MG63 (cell line): ENCODE data around the gene SCYGR7. TPM values are rescaled to one million over a fixed set of nuclear protein-coding genes. Genes with fewer than 3 reads are reported as not detected.
"Not testable (repeated sequence)": the region's sequence is repeated elsewhere in the genome, so short reads cannot be mapped to it uniquely, and the experiment has no call there.

ENCODE experiments used
- DNase-seq: peaks from one replicate; pipeline ENCODE4 v3.0.0-alpha.2; 2020
- H3K27me3 ChIP-seq: fragments of 250-450 bp; sonication (Bioruptor Pico); 2 replicates; pipeline ENCODE4 v1.5.1; 2020; ENCODE audit warnings: mild to moderate bottlenecking, moderate library complexity
- H3K36me3 ChIP-seq: fragments of 250-450 bp; sonication (Bioruptor Pico); 2 replicates; pipeline ENCODE4 v1.5.1; 2020; ENCODE audit warnings: mild to moderate bottlenecking, moderate library complexity
- H3K4me3 ChIP-seq: fragments of 250-450 bp; sonication (Bioruptor Pico); 2 replicates; pipeline ENCODE4 v1.5.1; 2020; ENCODE audit warnings: mild to moderate bottlenecking, moderate library complexity
- H3K9me3 ChIP-seq: fragments of 250-450 bp; sonication (Bioruptor Pico); 2 replicates; pipeline ENCODE4 v1.5.1; 2020; ENCODE audit warnings: mild to moderate bottlenecking, moderate library complexity
- total RNA-seq: library from RNA; depleted of rRNA; stranded (reverse); fragments of >200 nt; shearing (Covaris generic); gene quantifications from 2 replicates; pipeline ENCODE4 v1.2.3, GENCODE V29; 2014; ENCODE audit warnings: low replicate concordance; rRNA removed

SCYGR7 gene, protein sequence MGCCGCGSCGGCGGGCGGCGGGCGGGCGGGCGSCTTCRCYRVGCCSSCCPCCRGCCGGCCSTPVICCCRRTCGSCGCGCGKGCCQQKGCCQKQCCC
- not detected in 2 replicates for total RNA-seq

DNA sequence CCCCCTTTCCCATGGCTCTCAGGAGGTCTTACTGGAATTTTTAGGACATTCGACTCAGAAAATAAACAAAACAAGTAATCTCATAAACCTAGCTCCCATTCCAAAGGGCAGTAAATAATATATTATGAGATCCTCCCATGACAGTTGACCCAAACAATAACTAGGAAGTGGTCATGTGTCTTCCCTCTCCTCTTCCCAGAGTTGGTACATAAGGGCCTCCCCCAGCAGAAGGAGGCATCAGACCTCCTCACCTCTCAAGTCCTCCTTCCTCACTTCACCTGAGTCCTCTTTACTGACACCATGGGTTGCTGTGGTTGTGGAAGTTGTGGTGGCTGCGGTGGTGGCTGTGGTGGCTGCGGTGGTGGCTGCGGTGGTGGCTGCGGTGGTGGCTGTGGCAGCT is at the start of gene SCYGR7:
Gene SCYGR7, plus strand, starts transcription at position 301 of the 400 bp plus-strand sequence. Its CDS starts 0 bp downstream, at position 301.
- Histone ChIP-seq H3K36me3 (no peaks in the 10 kb centered on the region), H3K9me3 (no peaks in the 10 kb centered on the region), H3K27me3 (peaks cover 3% of the 10 kb centered on the region; the same call in 1 of the 2 replicates), H3K4me3 (no peak within 1 kb of the TSS)
- no peak for DNase-seq

DNA sequence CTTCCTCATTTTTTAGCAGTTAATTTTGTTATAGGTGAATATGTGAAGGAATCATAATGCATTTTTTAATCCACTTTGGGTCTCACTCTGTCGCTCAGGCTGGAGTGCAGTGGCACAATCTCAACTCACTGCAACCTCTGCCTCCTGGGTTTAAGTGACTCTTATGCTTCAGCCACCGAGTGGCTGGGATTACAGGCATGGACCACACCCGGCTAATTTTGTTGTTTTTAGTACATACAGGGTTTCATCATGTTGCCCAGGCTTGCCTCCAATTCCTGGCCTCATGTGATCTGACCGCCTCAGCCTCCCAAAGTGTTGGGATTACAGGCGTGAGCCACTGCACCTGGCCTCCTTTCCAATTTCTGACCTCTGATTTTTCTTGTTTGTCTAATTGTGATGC is 43.9 kb upstream of the SCYGR7 start:
- Histone ChIP-seq H3K4me3 (no peak overlapping the region), H3K27me3 (no peaks in the 10 kb centered on the region), H3K9me3 (no peaks in the 10 kb centered on the region), H3K36me3 (no peaks in the 10 kb centered on the region)
- no peak for DNase-seq

DNA sequence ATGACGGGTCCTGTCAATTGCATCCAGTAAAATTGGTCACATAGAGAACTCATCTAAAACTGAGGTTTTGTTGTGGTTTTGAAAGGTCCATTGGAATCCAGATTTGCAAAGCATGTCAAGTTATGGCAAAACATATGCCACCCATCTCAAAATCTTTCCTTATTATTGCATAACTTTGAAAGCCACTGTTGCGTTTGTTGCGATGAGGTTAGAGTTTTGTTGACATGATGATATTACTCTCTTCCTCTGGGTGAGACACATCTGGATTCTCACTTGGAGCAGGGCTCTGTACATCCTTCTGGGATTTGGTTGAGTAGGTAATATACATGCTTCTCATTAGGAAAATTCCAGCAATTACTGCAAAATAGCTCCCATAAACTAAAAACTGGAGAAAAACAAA is 40.9 kb upstream of the SCYGR7 start:
- Histone ChIP-seq H3K9me3 (no peaks in the 10 kb centered on the region), H3K36me3 (no peaks in the 10 kb centered on the region), H3K27me3 (no peaks in the 10 kb centered on the region; the same call in 1 of the 2 replicates), H3K4me3 (no peak overlapping the region)
- no peak for DNase-seq

DNA sequence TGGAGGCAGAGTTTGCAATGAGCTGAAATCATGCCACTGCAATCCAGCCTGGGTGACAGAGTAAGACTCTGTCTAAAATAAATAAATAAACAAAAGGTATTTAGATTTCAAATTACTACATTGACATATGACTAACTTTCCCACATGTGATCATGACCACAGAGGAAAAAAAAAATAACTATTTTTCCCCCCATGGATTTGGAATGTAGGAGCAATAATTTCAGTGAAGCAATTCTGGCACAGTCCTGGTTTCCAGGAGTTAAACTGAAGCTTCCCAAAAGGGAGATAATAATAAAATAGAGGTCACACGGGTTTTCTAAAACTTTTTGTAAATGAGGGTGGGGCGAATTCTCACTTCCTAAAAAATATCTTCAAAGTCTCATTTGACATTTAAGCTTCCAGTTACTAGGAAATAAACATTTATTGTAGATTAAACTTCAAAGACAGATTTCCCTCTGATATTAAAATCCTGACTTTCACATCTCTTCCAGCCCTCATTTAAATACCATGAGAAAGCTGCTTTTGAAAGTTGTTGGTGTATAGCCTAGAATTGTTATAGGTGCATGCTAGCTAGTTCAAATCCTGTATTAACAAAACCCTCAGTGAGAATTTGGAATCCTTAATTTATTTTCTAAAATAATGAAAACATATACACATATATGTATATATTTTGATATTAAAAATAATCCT is 31.0 kb upstream of the SCYGR7 start:
- Histone ChIP-seq H3K36me3 (no peaks in the 10 kb centered on the region), H3K4me3 (no peak overlapping the region), H3K27me3 (no peaks in the 10 kb centered on the region), H3K9me3 (0 out of 2 replicates have a peak, but pooled peaks cover 2% of the 10 kb centered on the region)
- no peak for DNase-seq

DNA sequence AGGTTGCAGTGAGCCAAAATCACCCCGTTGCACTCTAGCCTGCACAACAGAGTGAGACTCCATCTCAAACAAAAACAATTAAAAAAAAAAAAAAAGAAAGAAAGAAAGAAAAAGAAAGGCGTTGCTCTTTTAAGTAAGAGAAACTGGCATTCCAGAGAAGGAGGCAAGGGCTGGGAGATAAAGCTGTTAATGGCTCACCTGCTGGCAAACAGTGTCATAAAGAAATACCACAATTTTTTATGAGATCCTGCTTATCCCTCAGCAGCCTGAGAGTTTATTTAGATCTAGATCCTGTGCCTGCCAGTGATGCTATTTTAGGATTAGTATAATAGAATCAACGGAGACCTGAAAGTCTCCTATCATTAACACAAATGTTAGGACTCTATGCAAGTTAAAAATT is 26.6 kb upstream of the SCYGR7 start:
- no peak for DNase-seq
- Histone ChIP-seq H3K9me3 (no peaks in the 10 kb centered on the region), H3K27me3 (no peaks in the 10 kb centered on the region), H3K36me3 (no peaks in the 10 kb centered on the region), H3K4me3 (no peak overlapping the region)

DNA sequence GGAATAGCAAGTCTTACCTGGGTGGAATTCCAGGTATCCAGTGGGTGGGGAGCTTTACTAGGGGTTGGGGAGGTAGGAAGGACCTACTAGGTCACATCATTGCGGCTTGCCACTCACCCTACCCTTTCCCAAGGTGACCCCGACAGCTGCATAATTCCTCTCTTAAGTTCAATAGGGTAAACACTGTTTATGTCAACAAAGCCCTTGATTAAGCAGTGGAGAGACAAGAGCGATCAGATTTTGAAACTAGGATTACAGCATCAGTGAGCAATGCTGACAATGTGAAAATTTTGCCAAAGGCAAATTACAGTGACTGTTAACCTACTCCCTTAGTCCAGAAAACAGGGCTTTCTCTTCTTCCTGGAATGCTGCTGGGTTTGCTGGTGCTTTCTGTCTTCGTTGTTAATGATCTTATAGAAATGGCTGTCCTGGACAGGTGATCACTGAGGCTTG is 24.8 kb upstream of the SCYGR7 start:
- H3K9me3 ChIP-seq, result no peaks in the 10 kb centered on the region
- H3K27me3 ChIP-seq, result no peaks in the 10 kb centered on the region
- H3K4me3 ChIP-seq, result no peak overlapping the region
- no peaks in the 10 kb centered on the region for H3K36me3 ChIP-seq
- peak; percentile 47 for DNase-seq

DNA sequence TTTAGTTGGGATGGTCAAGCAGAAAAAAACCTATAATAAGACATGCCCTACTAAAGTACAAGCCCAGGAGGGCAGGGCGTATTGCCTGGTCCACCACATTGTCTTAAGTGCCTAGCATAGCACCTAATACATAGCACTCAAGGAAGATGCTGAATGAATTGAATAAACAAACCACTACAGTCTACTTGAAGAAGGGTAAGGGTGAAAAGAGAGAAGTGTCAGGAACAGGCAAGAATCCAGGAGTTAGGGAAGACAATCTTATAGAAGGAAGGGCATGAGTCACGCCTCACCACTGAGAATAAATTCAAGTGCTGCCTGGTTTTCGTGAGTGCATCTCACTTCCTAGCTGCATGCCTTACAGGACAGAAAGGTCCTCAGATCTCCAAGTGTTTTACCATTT is 24.2 kb upstream of the SCYGR7 start:
- Histone ChIP-seq H3K27me3 (no peaks in the 10 kb centered on the region), H3K36me3 (no peaks in the 10 kb centered on the region), H3K9me3 (no peaks in the 10 kb centered on the region), H3K4me3 (no peak overlapping the region)
- DNase-seq, result peak; percentile 57

DNA sequence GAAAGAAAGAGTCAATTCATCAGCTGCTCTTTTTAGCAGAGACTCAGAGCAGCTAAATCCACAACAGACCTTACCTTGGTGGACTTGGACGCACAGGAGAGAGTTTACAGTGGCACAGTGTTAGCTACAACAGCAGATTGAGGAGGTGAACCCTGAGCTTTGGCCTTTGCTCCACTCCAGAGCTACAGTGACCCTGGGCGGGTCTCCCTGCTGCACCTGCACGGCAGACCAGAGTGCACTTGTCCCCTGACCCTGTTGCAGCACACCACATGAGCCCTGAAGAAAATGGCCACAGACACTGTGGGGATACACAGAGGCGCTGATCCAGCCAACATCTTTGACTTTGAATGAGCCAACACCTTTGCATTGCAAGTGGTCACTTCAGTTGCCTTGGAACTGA is 21.3 kb upstream of the SCYGR7 start:
- Histone ChIP-seq H3K36me3 (no peaks in the 10 kb centered on the region), H3K4me3 (no peak overlapping the region), H3K9me3 (no peaks in the 10 kb centered on the region), H3K27me3 (no peaks in the 10 kb centered on the region)
- no peak for DNase-seq

DNA sequence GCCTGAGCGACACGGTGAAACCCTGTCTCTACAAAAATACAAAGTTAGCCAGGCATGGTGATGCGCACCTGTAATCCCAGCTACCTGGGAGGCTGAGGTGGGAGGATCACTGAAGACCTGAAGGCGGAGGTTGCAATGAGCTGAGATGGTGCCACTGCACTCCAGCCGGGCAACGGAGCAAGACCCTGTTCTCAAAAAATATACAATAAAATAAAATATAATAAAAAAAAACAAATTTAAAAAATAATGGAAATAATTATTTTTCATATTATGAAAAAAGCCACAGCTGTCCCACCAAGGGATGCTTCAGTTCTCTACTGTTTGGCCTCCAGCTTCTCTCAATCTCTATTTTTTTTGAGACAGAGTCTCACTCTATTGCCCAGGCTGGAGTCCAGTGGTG is 20.7 kb upstream of the SCYGR7 start:
- no peak for DNase-seq
- Histone ChIP-seq H3K9me3 (no peaks in the 10 kb centered on the region), H3K36me3 (no peaks in the 10 kb centered on the region), H3K27me3 (no peaks in the 10 kb centered on the region), H3K4me3 (no peak overlapping the region)

DNA sequence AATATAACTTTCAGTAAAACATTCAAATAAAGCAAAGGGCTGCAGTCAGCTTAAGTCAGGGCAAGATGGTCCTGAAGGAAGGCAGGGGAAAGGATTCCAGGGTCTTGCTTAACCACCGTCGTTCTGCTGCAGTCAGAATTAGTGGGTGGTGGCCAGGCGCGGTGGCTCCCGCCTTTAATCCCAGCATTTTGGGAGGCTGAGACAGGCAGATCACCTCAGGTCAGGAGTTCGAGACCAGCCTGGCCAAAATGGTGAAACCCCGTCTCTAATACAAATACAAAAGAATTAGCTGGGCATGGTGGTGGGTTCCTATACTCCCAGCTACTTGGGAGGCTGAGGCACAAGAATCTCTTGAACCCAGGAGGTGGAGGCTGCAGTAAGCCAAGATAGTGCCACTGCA is 17.1 kb upstream of the SCYGR7 start:
- Histone ChIP-seq H3K9me3 (no peaks in the 10 kb centered on the region), H3K4me3 (no peak overlapping the region), H3K27me3 (no peaks in the 10 kb centered on the region), H3K36me3 (no peaks in the 10 kb centered on the region)
- DNase-seq, result no peak

DNA sequence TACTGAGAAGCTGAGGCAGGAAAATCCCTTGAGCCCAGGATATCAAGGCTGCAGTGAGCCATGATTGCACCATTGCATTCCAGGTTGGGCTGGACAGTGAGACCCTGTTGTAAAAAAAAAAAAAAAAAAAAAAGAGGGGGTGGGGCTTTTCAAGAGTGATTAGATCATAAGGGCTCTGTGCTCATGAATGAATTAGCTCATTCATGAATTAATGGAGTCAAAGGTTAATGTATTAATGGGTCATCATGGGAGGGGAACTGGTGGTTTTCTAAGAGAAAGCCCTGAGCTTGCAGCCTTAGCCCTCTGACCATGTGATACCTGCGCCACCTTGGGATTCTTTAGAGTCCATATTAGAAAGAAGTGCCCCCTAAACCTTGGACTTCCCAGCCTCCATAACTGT is 14.8 kb upstream of the SCYGR7 start:
- Histone ChIP-seq H3K27me3 (no peaks in the 10 kb centered on the region), H3K4me3 (no peak overlapping the region), H3K36me3 (no peaks in the 10 kb centered on the region), H3K9me3 (no peaks in the 10 kb centered on the region)
- no peak for DNase-seq

DNA sequence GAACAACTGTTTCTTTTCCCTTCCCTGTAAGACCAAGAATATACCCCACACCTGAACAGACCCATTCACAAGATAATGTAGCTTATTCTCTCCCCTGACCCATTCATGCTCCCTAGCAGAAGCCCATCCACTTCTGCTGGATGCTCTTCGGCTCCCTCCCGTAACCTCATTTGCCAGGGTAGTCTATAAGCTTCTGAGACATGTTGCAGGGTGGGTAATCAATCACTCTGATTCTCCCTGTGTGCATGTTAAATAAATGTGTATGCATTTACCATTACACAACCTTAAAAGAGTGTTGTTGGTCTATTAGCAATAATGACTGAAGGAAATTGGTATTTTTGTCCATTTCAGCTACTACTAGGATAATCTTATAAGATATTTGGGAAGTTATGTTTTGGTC is 11.6 kb upstream of the SCYGR7 start:
- Histone ChIP-seq H3K27me3 (no peaks in the 10 kb centered on the region), H3K36me3 (no peaks in the 10 kb centered on the region), H3K4me3 (no peak overlapping the region), H3K9me3 (no peaks in the 10 kb centered on the region)
- DNase-seq, result no peak

DNA sequence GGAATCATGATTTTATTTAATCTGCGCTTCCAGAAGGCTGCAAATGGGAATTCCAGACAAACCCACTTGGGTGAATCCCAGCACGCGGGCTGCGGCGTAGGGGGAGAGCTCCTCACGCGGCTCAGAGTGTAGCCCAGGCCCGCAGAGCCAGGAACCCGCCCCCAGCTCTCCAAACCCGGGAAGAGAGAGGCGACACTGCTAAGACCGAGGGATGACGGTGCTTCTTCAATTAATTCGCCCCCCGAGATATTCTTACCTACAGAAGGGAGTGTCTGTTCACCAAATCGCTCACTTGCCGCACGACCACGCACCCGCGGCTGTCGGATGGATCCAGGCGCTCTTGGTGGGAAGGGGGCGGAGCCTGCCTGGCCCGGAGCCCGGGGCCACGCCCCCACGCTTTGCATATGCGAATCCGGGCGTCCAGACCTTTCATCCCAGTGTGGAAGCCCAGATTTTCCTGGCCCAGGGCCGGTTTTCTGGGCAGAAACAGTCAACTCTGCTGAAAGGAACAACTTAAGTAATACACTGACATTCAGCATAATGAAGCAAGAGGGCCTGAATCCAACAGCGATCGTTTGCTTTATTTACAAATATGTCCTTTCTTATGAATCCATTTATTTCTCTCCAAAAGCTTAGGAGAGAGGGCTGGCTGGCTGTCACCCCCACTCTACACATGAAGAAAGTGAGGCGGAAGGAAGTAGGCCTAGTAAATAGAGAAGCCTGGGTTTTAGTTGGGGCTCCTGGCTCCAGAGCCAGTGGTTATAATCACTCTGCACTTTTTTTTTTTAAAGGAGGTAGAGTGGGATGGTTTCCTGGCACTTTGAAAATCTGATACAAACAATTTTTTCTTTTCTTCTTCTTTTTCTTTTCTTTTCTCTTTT is 10.2 kb upstream of the SCYGR7 start, which contains the start of gene SLC19A3:
Gene SLC19A3, minus strand, starts transcription at position 342 of the 881 bp plus-strand sequence. CDS start 15,710 bp downstream, outside the sequence.
- no peaks in the 10 kb centered on the region for H3K9me3 ChIP-seq
- peak; percentile 92 for DNase-seq

DNA sequence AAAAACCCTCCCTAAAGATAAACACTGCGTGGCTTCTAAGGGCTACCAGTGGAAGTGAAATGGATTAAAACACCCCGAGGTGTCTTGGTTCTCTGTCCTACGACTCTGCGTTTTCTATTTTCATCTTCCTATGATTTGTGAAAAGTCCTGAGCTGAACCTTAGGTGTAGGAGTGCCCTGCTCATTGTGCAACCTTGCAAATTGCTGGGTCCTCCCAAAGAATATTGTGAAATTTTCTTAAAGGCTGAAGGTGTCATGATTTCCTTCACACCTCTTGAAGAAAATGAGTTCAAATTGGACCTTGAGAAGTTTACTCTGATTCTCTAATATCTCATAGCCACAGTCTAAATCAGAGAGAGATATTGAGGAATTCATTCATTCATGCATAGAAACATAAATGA is 8.5 kb upstream of the SCYGR7 start:
- Histone ChIP-seq H3K4me3 (no peak overlapping the region), H3K27me3 (no peaks in the 10 kb centered on the region; the same call in 1 of the 2 replicates), H3K9me3 (no peaks in the 10 kb centered on the region), H3K36me3 (no peaks in the 10 kb centered on the region)
- no peak for DNase-seq

More for the DNA sequence above, 10.2 kb upstream of the SCYGR7 start, which contains the start of gene SLC19A3:
- H3K4me3 ChIP-seq, result peak within 1 kb of the TSS; percentile 43
- no peaks in the 10 kb centered on the region for H3K36me3 ChIP-seq
- H3K27me3 ChIP-seq, result no peaks in the 10 kb centered on the region

DNA sequence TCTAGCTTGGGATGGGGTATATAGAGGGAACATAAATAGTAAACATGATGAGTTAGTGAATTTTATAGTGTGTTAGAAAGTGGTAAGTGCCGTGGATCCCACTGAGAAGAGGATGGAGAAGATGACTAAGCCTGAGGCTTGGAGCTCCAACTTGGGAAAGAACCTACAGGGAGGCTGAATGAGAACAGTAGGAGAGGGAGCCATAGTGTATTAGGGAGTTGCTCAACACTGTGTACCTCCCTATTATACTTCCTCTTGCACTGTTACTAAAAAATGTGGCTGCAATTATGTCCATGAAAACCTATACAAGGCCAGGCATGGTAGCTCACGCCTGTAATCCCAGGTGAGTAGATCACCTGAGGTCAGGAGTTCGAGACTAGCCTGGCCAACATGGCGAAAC is 7.5 kb upstream of the SCYGR7 start:
- H3K27me3 ChIP-seq, result no peaks in the 10 kb centered on the region; the same call in 1 of the 2 replicates
- no peak for DNase-seq
- no peaks in the 10 kb centered on the region for H3K36me3 ChIP-seq
- no peaks in the 10 kb centered on the region for H3K9me3 ChIP-seq
- no peak overlapping the region for H3K4me3 ChIP-seq

DNA sequence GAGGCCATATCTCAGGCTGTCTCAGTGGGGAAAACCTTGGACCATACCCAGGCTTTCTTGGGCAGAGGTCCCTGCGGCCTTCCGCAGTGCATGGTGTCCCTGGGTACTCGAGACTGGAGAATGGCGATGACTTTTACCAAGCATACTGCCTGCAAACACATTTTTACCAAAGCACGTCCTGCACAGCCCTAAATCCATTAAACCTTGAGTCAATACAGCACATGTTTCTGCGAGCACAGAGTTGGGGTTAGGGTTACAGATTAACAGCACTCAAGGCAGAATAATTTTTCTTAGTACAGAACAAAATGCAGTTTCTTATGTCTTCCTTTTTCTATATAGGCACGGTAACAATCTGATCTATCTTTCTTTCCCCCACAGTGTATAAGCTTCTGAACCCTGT is 5.3 kb upstream of the SCYGR7 start:
- H3K27me3 ChIP-seq, H3K9me3 ChIP-seq, H3K36me3 ChIP-seq, DNase-seq, H3K4me3 ChIP-seq: not testable (repeated sequence)

DNA sequence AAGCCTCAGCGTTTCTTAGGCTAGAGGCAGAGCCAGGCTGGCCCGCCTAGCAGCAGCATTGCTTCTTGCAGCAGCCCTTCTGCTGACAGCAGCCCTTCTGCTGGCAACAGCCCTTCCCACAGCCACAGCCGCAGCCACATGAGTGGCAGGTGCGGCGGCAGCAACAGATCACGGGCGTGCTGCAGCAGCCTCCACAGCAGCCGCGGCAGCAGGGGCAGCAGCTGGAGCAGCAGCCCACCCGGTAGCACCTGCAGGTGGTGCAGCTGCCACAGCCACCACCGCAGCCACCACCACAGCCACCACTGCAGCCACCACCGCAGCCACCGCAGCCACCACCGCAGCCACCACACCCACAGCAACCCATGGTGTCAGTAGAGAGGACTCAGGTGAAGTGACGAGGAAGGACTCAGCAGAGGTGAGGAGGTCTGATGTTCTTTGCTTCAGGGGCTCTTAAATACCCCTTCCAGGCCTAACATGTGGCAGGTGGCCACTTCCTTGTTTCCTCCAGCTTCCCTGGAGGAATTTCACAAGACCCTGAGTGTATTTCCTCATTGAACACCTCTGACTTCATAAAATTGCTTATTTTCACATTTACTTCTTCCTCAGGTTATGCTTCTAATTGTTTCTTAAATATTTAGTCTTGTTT is 3.6 kb upstream of the SCYGR7 start, which contains the start of gene SCYGR6:
Gene SCYGR6, minus strand, starts transcription at position 364 of the 646 bp plus-strand sequence. Its CDS starts 0 bp downstream, at position 364.
- DNase-seq, result no peak
- Histone ChIP-seq H3K36me3 (no peaks in the 10 kb centered on the region), H3K4me3 (no peak within 1 kb of the TSS), H3K27me3 (no peaks in the 10 kb centered on the region; the same call in 1 of the 2 replicates), H3K9me3 (no peaks in the 10 kb centered on the region)
